Esophagus squamous epithelium (tissue), 5 donors: Measurements from ENCODE around the gene CNTF. TPM values are rescaled to one million over a fixed set of nuclear protein-coding genes. Genes with fewer than 3 reads are reported as not detected.
A peak's percentile ranks its signal among the peaks of the same experiment; 100 is the strongest.

ENCODE experiments used
- DNase-seq: peaks from one replicate; lab custom pipeline; 2025; lab: John Stamatoyannopoulos, UW
- H3K27ac ChIP-seq, 4 donors: fragments of 200-600 bp; sonication (generic); one replicate each; pipeline ENCODE4 v1.5.1; 2016 to 2019; ENCODE audit warnings: mild to moderate bottlenecking in 1 of 4
- H3K27me3 ChIP-seq, 4 donors: fragments of 200-600 bp; sonication (generic); 1 replicate in 3 of 4; 2 replicates in 1 of 4; pipeline versions ENCODE4 v1.5.1 to v1.6.0; 2017 to 2021; ENCODE audit warnings: antibody characterized with exemption in 1 of 4
- H3K36me3 ChIP-seq, 3 donors: fragments of 200-600 bp; sonication (generic); one replicate each; pipeline ENCODE4 v1.5.1; 2016 to 2019
- H3K4me1 ChIP-seq, 3 donors: fragments of 200-600 bp; sonication (generic); one replicate each; pipeline ENCODE4 v1.5.1; 2017 to 2019
- H3K4me3 ChIP-seq, 4 donors: fragments of 200-600 bp; sonication (generic); 1 replicate in 3 of 4; 2 replicates in 1 of 4; pipeline ENCODE4 v1.5.1; 2016 to 2019; ENCODE audit warnings: mild to moderate bottlenecking in 2 of 4, moderate library complexity in 1 of 4
- H3K9me3 ChIP-seq, 3 donors: fragments of 200-600 bp; sonication (generic); one replicate each; pipeline ENCODE4 v1.5.1; 2016 to 2019
- CTCF ChIP-seq, 6 experiments: fragments of 450-650 bp in 4 of 6; fragments of 200-600 bp in 2 of 6; sonication (generic) in 2 of 6; IDR thresholded peaks; one replicate each; pipeline ENCODE4 v1.5.1; 2016 to 2019; ENCODE audit warnings: antibody characterized with exemption in 6 of 6, mild to moderate bottlenecking in 4 of 6, moderate library complexity in 4 of 6
- POLR2A ChIP-seq, 4 donors: fragments of 450-650 bp; IDR thresholded peaks; one replicate each; pipeline ENCODE4 v1.6.1; 2017; ENCODE audit warnings: antibody characterized with exemption in 4 of 4, mild to moderate bottlenecking in 4 of 4, moderate library complexity in 3 of 4
- WGBS, 2 donors: methylation state at CpG; one replicate each; pipeline ENCODE4 v1.1.5; 2018; 5-methylcytosine and 5-hydroxymethylcytosine counted together
- intact Hi-C: fragments of 100-400 bp; cut with DNase I; formaldehyde crosslinking; loops from one replicate; pipeline ENCODE4 v1.15.0; 2022
- total RNA-seq, 4 donors: library from RNA; depleted of rRNA; stranded (reverse); fragments of >200 nt; gene quantifications; one replicate each; pipeline ENCODE4 v1.1.0, GENCODE V29; 2016
- donor health status: DM: yes; HTN: yes; CAD: no.

Gene CNTF
- total RNA-seq, 4 donors from 2014 or later = 0.53 to 3.2 (median 1.2) TPM

GRCh38 chr11:58649623-58650022 lies 27.2 kb downstream of the CNTF start:
- no peak overlapping the region for H3K4me3 ChIP-seq
- no peak overlapping the region for H3K27ac ChIP-seq
- no peak for DNase-seq
- peaks cover 0 to 12% (median 9%) of the 10 kb centered on the region in 3 donors for H3K9me3 ChIP-seq
- peaks cover 0 to 4% (median 0%) of the 10 kb centered on the region in 3 donors for H3K4me1 ChIP-seq
- no peaks in the 10 kb centered on the region for H3K36me3 ChIP-seq
- no peak for TF ChIP-seq CTCF (IDR thresholded peaks at IDR 0.05)
- no peak for TF ChIP-seq POLR2A (IDR thresholded peaks at IDR 0.05)
- intact Hi-C loops = no loop called here
- no peaks in the 10 kb centered on the region for H3K27me3 ChIP-seq

- Histone ChIP-seq H3K27me3 (no peaks in the 10 kb centered on the region), H3K4me3 (no peak overlapping the region), H3K9me3 (peaks cover 0 to 9% (median 7%) of the 10 kb centered on the region in 3 donors), H3K27ac (no peak overlapping the region), H3K4me1 (peaks cover 0 to 4% (median 0%) of the 10 kb centered on the region in 3 donors), H3K36me3 (no peaks in the 10 kb centered on the region)
- TF ChIP-seq POLR2A (IDR thresholded peaks at IDR 0.05) (no peak), CTCF (IDR thresholded peaks at IDR 0.05) (no peak)
- no peak for DNase-seq
- 53 to 67% methylated on average over 1 of the region's 1 CpG for WGBS, 2 donors
- intact Hi-C loops = no loop called here
Observed at GRCh38 chr11:58650496-58650895, 28.0 kb downstream of the CNTF start.

GRCh38 chr11:58652726-58653280 lies 30.3 kb downstream of the CNTF start:
- no peaks in the 10 kb centered on the region for H3K36me3 ChIP-seq
- intact Hi-C loops = no loop called here
- 62 to 63% methylated on average over 2 of the region's 2 CpGs for WGBS, 2 donors
- no peak overlapping the region for H3K27ac ChIP-seq
- TF ChIP-seq CTCF (IDR thresholded peaks at IDR 0.05) (no peak), POLR2A (IDR thresholded peaks at IDR 0.05) (no peak)
- H3K9me3 ChIP-seq = peaks cover 0 to 3% (median 0%) of the 10 kb centered on the region in 3 donors
- no peak for DNase-seq
- H3K27me3 ChIP-seq = no peaks in the 10 kb centered on the region
- peaks cover 0 to 4% (median 0%) of the 10 kb centered on the region in 3 donors for H3K4me1 ChIP-seq
- H3K4me3 ChIP-seq = no peak overlapping the region

GRCh38 chr11:58654079-58654907 lies 31.8 kb downstream of the CNTF start:
- TF ChIP-seq POLR2A (IDR thresholded peaks at IDR 0.05) (no peak), CTCF (IDR thresholded peaks at IDR 0.05) (peak; percentile 75 to 88 (median 84))
- WGBS, 2 donors = 26 to 27% methylated on average over 8 to 12 of the region's 12 CpGs
- intact Hi-C loops = no loop called here

GRCh38 chr11:58654908-58655296 lies 32.4 kb downstream of the CNTF start:
- WGBS, 2 donors = 85 to 100% methylated on average over 1 of the region's 1 CpG
- Histone ChIP-seq H3K36me3 (no peaks in the 10 kb centered on the region), H3K27ac (no peak overlapping the region), H3K4me3 (no peak overlapping the region), H3K4me1 (peaks cover 0 to 19% (median 3%) of the 10 kb centered on the region in 3 donors), H3K27me3 (no peaks in the 10 kb centered on the region), H3K9me3 (no peaks in the 10 kb centered on the region)
- no peak for TF ChIP-seq POLR2A (IDR thresholded peaks at IDR 0.05)
- TF ChIP-seq CTCF (IDR thresholded peaks at IDR 0.05) = no peak
- intact Hi-C loops = no loop called here
- no peak for DNase-seq

More at GRCh38 chr11:58654079-58654907, 31.8 kb downstream of the CNTF start:
- DNase-seq = no peak
- Histone ChIP-seq H3K4me1 (peaks cover 0 to 15% (median 3%) of the 10 kb centered on the region in 3 donors), H3K36me3 (no peaks in the 10 kb centered on the region), H3K27me3 (no peaks in the 10 kb centered on the region), H3K27ac (no peak overlapping the region), H3K9me3 (no peaks in the 10 kb centered on the region), H3K4me3 (no peak overlapping the region)
